Measurements from ENCODE around the gene PRR15L.

- TF ChIP-seq CTCF (conservative IDR thresholded peaks at IDR 0.05; ENCODE audit: low read depth in 2 of 2) (0 out of 4 replicates have a peak, but pooled peaks of 1 of the 2 experiments have one; percentile 2), EZH2 (IDR thresholded peaks at IDR 0.05; ENCODE audit: low read depth, unreplicated experiment) (no peak), STAT1 (IDR thresholded peaks at IDR 0.05; ENCODE audit: unreplicated experiment) (no peak)
Measured at GRCh38 chr17:47987240-47987835, 29.7 kb upstream of the PRR15L start.
